HG03139 (cell line): ENCODE data around the gene TCEAL6.
"Not testable (repeated sequence)": the region's sequence is repeated elsewhere in the genome, so short reads cannot be mapped to it uniquely, and the experiment has no call there.

Experiments used
- ATAC-seq: cut with Tn5 transposase; IDR thresholded peaks from one replicate; pipeline ENCODE4 v1.9.1; 2021; ENCODE audit not compliant: unreplicated experiment

Gene TCEAL6

DNA sequence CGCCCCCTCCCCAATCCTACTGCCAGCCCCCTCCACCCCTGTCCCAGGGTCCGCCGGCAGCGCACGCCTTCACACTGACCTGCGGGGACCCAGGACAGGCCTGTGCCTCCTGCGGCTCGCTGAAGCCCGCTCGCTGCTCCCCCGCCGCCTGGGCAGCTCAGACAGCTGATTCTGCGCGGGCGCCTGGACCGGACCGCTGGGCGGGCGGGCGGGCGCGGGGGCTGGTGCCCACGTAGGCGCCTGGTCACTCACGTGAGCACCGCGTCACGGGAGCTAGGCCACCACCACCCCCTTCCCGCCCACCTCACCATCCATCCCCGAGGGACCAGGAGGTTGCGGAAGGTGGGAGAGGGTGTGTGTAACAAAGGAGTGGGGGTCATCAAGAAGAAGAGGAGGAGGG, at the start of gene TCEAL6:
TSS of gene TCEAL6 (minus strand) at position 208 of the 400 bp plus-strand sequence.
- ATAC-seq, result not testable (repeated sequence)

DNA sequence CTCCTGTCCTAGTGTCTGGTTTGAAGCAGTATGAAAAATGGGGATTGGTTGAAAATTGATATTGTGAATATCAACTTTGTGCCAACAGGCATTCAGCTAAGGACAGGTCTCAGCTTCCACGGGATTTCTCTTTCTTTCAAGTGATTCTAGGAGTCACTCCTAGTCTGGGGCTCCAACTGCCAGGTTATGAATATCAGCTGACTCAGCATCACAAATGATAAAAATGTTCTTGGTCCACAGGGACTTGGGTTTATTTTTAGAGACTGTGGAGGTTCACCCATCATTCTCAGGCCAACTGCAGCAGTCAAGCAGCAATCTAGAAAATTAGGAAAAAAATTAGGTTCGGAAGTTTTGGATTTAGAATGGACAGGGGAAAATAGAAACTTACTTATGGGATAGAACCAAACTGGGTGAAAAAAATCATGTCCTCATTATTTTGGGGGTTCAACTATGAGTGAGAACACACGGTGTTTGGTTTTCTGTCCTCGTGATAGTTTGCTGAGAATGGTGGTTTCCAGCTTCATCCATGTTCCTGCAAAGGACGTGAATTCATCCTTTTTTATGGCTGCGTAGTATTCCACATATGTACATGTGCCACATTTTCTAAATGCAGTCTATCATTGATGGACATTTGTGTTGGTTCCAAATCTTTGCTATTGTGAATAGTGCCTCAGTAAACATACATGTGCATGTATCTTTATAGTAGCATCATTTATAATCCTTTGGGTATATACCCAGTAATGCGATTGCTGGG, 43.9 kb upstream of the TCEAL6 start:
- ATAC-seq, result no peak

DNA sequence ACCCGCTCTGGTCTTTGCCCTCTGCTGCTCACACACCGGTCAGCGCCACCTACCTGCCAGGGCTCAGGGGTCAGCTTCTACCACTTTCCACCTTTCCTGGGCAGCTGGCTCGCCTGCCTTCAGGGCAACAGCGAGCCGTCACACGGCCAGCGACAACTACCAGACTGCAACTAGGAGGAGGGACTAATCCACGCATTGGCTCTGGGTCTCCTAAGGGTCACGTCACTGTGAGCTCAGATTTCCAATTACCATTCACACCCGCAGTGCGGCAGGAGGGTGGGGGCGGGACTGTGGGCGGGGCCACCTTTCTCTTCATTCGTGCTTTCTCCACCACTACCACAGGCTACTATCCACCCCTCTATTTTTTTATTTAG, 13.5 kb upstream of the TCEAL6 start, which contains the start of gene BEX5:
TSS of gene BEX5 (minus strand) at position 172 of the 374 bp plus-strand sequence. CDS start 1,712 bp downstream, outside the sequence.
- ATAC-seq, result peak; percentile 75

DNA sequence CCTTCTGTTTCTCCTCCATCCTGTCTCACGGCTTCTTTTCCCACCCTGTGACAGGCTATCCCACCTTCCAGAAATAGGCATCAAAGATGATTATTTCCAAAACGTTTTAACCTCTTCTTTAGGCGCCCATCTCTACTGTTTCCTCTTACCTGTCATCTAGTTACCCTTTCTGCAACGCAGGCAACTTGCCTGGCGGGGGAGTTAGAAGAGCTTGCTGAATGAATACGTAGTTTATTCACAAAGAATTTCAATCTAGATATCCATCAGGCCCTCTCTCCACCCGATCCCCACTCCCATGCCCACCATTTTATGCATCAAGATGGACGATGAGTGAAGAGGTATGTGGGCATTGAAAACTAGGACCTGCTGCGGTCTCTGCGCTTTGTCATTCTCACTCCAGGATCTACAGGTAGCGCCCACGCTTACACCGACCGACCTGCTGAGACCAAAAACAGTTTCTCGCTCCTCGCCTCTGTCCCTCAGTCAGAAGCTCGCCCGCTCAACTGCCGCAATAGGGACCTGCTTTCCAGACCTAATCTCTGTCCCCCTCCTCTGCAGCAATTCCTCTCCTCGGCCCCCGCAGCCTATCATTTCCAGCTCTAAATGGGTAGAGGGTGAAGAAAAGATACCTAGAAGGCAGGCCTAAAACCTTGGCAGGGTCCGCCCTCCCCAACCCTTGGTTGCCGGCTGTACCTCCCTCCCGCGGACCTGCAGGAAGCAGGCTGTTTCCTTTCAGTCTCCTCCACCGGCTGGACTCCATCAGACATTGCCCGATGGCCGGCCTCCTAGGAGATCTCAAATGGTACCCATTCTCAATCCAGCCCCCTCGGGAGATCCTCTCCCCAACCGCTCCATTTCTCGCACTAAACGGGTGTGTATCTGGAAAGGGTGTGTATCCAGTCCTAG, 12.9 kb upstream of the TCEAL6 start:
- ATAC-seq, result peak; percentile 22

DNA sequence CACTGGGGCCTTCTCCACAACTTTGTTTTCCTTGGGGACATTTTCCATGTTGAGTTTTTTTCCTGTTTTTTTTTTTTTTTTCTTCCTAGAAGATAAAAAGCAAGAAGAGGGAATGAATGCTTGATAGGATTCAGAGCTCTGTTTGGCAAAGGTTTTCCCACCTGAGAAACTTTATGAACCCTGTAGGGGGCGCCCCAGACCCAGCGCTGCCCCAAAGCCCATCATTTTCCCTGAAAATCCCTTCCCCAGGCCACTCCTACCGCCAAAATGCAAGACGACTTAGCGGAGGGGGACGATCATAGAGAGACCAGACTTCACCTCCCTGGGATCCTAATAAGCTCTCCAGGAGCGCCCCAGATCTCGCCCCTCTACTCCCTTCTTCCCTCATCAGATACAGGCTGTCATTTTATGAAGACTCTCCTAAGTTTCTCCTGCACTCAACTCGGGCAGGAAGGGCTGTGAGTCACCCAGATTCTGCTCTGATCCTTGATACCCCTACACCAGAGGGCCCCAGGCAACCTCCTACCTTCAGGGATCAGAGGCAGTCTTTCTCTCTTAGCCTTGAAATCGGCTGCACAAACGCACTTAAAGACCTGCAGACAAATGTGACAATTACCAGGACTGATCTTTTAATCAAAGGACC, 12.1 kb upstream of the TCEAL6 start:
- ATAC-seq, result no peak

DNA sequence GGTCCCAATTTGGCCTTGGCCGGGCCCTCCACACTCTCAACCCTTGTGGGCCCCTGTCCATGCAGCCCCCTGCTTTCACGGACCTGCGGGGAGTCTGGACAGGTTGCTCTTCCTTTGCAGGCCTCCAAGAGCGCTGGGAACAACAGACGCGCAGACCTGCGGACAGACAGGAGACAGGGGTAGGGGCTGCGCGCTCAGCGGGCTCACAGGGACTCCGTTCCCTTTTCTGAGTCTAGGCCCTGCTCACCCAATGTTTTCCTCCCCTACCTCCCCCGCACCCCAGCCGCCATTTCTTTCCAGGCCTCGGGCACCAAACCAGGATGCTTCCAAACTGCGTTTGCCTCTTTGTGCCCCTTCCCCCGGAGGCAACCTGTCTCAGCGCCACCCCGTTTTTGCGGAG, 650 bp downstream of the TCEAL6 start:
- not testable (repeated sequence) for ATAC-seq

DNA sequence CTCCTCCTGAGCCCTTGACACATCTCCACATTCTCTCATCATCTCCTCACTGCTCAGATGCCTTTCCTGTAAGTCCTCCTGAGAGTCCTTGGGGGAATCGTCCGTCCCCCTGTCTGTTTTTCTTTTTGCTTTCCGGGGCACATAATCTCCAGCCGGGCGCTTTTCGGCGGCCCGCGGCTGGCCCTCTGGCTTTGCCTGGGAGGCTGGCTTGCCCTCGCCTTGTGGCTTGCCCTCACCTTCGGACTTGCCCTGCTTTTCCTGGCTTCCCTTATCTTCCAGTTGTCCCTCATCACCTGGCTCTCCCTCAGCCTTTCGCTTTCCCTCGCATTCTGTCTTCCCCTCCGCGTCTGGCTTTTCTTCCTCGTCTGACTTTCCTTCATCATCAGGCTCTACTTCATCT, 1.4 kb downstream of the TCEAL6 start:
- ATAC-seq, result not testable (repeated sequence)

DNA sequence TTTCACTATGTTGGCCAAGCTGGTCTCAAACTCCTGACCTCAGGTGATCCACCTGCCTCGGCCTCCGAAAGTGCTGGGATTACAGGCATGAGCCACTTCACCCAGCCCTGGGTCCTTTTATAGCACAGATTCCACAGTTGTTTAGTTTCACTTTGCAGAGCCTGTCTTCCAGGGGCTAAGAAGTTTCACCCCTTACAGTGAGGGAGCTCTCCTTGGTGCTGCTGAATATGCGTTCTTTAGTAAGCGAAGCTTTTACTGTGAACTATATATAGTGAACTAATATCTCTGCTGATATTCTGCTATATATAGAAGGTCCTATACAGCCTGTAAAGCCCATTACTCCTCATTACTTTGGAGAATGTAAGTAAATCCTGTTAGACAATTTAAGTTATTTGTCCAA, 4.2 kb downstream of the TCEAL6 start:
- ATAC-seq, result no peak

DNA sequence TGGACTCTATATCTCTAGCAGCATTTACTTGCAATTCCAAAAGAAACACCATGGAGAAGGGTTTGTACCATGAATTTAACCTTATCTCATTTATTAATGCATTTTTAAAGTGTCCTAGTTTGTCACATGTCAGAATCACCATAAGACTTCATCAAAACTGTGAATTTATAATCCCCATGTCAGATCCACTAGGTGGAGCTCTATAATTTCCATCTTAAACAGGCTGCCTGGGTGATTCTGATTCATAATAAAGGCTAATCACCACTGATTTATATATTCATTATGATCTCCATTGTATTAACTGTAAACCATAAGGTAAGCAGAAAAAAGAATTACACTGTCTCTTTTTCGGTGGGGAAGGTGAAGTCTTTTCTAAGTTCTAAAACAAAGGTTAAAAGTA, 12.8 kb downstream of the TCEAL6 start:
- no peak for ATAC-seq

DNA sequence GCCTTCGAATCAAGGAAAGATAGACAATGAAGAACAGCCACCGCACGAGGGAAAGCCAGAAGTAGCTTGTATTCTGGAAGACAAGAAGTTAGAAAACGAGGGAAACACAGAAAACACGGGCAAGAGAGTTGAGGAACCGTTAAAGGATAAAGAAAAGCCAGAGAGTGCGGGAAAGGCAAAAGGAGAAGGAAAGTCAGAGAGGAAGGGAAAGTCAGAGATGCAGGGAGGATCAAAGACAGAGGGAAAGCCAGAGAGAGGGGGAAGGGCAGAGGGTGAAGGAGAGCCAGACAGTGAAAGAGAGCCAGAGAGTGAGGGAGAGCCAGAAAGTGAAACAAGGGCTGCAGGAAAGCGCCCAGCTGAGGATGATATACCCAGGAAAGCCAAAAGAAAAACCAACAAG, 15.4 kb downstream of the TCEAL6 start:
- ATAC-seq, result no peak

DNA sequence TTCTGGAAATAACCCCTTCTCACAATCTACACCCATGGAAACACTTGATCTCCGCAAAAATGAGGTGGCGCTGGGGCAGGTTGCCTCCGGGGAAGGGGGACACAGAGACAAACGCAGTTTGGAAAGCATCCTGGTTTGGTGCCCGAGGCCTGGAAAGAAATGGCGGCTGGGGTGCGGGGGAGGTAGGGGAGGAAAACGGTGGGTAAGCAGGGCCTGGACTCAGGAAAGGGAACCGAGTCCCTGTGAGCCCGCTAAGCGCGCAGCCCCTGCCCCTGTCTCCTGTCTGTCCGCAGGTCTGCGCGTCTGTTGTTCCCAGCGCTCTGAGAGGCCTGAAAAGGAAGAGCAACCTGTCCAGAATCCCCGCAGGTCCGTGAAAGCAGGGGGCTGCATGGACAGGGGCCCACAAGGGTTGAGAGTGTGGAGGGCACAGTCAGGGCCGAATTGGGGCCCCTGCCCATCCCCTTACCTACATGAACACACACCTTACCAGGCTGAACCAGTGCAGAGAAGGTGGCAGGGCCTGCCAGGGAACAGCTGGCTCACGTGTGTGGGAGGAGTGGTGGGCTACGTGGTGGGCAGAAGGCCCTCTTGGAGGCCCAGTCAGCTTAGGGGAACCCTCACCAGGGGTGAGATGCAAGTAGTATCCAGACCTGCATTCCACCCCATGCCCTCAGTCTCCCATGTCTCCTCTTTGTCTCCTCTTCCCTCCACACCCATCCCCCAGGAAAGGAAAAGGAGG, 16.0 kb downstream of the TCEAL6 start:
- ATAC-seq, result not testable (repeated sequence)

DNA sequence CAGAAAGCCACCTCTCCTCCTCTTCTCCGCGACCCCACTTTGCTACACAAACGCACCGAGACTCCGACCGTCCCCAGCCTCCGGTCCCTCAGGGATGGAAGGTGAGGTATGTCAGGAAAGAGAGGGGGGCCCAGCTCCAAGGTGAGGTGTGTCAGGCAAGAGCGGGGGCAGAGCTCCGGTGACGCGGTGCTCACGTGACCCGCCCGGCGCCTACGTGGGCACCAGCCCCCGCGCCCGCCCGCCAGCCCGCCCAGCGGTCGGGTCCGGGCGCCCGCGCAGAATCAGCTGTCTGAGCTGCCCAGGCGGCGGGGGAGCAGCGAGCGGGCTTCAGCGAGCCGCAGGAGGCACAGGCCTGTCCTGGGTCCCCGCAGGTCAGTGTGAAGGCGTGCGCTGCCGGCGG, 16.8 kb downstream of the TCEAL6 start, which contains the start of gene TCEAL2:
TSS of gene TCEAL2 (plus strand) at position 244 of the 400 bp plus-strand sequence. CDS start 1,152 bp downstream, outside the sequence.
- not testable (repeated sequence) for ATAC-seq

DNA sequence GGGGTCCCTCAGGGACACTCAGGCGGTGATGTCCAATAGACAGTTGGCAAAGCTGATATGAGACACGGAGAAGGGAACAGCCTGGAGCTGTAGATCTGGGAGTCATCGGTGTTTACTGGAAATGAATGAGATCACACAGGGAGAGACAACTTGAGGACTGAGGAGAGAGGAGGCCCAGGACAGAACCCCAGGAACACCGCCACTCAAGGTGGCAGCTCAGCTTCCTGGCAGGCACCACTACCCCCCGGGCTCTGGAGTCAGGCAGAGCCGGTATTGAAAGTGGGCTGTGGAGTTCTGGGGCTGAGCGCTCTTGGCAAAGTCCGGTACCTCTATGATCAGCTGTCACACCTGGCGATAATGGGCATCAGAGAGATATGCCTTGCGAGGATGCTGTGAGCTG, 17.3 kb downstream of the TCEAL6 start:
- ATAC-seq, result not testable (repeated sequence)

DNA sequence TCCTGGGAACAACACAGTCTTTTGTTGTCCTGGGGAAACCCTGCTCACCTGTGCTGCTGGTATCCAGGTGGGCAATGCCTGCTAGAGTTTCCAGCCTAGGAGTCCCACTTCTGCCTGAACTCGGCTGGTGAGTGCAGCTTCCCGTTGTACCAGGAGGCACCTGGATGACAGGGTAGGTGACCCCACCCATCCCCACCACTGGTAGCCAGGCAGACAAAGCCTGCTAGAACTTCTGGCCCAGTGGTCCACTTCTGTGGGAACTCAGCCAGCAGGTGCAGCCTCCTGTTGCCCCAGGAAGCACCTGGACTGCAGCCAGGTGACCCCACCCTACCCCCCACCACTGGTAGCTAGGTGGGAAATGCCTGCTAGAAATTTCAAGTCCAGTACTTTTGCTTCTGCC, 26.5 kb downstream of the TCEAL6 start:
- no peak for ATAC-seq

DNA sequence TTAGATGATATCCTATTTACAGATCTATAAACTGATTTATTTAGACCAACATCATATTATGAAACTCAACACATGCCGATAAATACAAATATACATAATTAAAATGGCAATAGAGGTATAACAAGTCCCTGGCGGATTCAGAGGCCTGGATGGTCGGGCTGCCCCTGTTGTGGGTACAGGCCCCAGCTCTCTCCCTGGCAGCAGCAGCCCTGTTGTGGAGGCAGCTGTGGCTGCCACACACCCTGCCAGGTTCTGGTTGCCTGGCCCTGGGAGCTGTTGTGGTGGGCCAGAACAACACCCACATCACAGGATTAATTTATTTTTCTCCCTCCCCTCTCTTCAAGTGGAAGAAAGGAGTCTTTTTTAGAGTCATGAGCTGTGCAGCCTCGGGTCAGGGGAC, 28.9 kb downstream of the TCEAL6 start:
- ATAC-seq, result no peak
